ENCODE data around the gene GRK5. TPM values are rescaled to one million over a fixed set of nuclear protein-coding genes. Genes with fewer than 3 reads are reported as not detected.

The GRK5 gene
- total RNA-seq, 1 donor from 2014 or later: 68.7 TPM

- no peak for TF ChIP-seq CTCF (IDR thresholded peaks at IDR 0.05)
- no peak overlapping the region for H3K4me3 ChIP-seq
- no peaks in the 10 kb centered on the region for H3K9me3 ChIP-seq
- no peaks in the 10 kb centered on the region for H3K27me3 ChIP-seq (ENCODE audit: low read depth)
- peak; percentile 82 to 85 for ATAC-seq
- intact Hi-C loops (cut with DNase I): no loop called here
- H3K27ac ChIP-seq: peak overlapping the region; percentile 81
- H3K36me3 ChIP-seq: no peaks in the 10 kb centered on the region
- peaks cover 46% of the 10 kb centered on the region for H3K4me1 ChIP-seq
- peak; percentile 55 for DNase-seq
Measured at GRCh38 chr10:119246862-119247549, 39.6 kb downstream of the GRK5 start.

GRCh38 chr10:119247550-119247894, 40.2 kb downstream of the GRK5 start:
- DNase-seq (no peak), ATAC-seq (no peak)
- H3K4me3 ChIP-seq: no peak overlapping the region
- H3K36me3 ChIP-seq: no peaks in the 10 kb centered on the region
- no peaks in the 10 kb centered on the region for H3K27me3 ChIP-seq (ENCODE audit: low read depth)
- intact Hi-C loops (cut with DNase I): no loop called here
- H3K9me3 ChIP-seq: no peaks in the 10 kb centered on the region
- no peak for TF ChIP-seq CTCF (IDR thresholded peaks at IDR 0.05)
- H3K27ac ChIP-seq: peak overlapping the region; percentile 81
- H3K4me1 ChIP-seq: peaks cover 47% of the 10 kb centered on the region

GRCh38 chr10:119248184-119248583, 40.8 kb downstream of the GRK5 start:
- no peaks in the 10 kb centered on the region for H3K9me3 ChIP-seq
- H3K27ac ChIP-seq: peak overlapping the region; percentile 81
- no peak overlapping the region for H3K4me3 ChIP-seq
- intact Hi-C loops (cut with DNase I): no loop called here
- H3K4me1 ChIP-seq: peaks cover 52% of the 10 kb centered on the region
- DNase-seq: no peak
- no peak for TF ChIP-seq CTCF (IDR thresholded peaks at IDR 0.05)
- H3K36me3 ChIP-seq: no peaks in the 10 kb centered on the region
- no peaks in the 10 kb centered on the region for H3K27me3 ChIP-seq (ENCODE audit: low read depth)
- ATAC-seq: no peak

- no peak overlapping the region for H3K4me3 ChIP-seq
- peaks cover 57% of the 10 kb centered on the region for H3K4me1 ChIP-seq
- no peak for ATAC-seq
- H3K9me3 ChIP-seq: no peaks in the 10 kb centered on the region
- intact Hi-C loops (cut with DNase I): no loop called here
- no peaks in the 10 kb centered on the region for H3K36me3 ChIP-seq
- no peaks in the 10 kb centered on the region for H3K27me3 ChIP-seq (ENCODE audit: low read depth)
- no peak overlapping the region for H3K27ac ChIP-seq
- DNase-seq: no peak
- no peak for TF ChIP-seq CTCF (IDR thresholded peaks at IDR 0.05)
Measured at GRCh38 chr10:119248681-119249080, 41.3 kb downstream of the GRK5 start.

GRCh38 chr10:119250641-119251314, 43.4 kb downstream of the GRK5 start:
- no peak for TF ChIP-seq CTCF (IDR thresholded peaks at IDR 0.05)
- no peak overlapping the region for H3K4me3 ChIP-seq
- intact Hi-C loops (cut with DNase I): loop anchor here (10.0 kb wide), 1 partner anchor 46 kb away; the partner anchor contains the start of gene GRK5
- H3K27me3 ChIP-seq (ENCODE audit: low read depth): no peaks in the 10 kb centered on the region
- peak overlapping the region; percentile 76 for H3K27ac ChIP-seq
- peaks cover 78% of the 10 kb centered on the region for H3K4me1 ChIP-seq
- DNase-seq (no peak), ATAC-seq (no peak)
- H3K9me3 ChIP-seq: no peaks in the 10 kb centered on the region
- no peaks in the 10 kb centered on the region for H3K36me3 ChIP-seq
